ENCODE measurements around the gene ARL8B. TPM values are rescaled to one million over a fixed set of nuclear protein-coding genes. Genes with fewer than 3 reads are reported as not detected.
A peak's percentile ranks its signal among the peaks of the same experiment; 100 is the strongest.

The ARL8B gene
- total and polyA plus RNA-seq, 10 of the 15 experiments (the other 5 are each of a cell fraction or from before 2014, with no cell fraction given) = 22.0 to 80.6 (median 43.7) TPM

DNA sequence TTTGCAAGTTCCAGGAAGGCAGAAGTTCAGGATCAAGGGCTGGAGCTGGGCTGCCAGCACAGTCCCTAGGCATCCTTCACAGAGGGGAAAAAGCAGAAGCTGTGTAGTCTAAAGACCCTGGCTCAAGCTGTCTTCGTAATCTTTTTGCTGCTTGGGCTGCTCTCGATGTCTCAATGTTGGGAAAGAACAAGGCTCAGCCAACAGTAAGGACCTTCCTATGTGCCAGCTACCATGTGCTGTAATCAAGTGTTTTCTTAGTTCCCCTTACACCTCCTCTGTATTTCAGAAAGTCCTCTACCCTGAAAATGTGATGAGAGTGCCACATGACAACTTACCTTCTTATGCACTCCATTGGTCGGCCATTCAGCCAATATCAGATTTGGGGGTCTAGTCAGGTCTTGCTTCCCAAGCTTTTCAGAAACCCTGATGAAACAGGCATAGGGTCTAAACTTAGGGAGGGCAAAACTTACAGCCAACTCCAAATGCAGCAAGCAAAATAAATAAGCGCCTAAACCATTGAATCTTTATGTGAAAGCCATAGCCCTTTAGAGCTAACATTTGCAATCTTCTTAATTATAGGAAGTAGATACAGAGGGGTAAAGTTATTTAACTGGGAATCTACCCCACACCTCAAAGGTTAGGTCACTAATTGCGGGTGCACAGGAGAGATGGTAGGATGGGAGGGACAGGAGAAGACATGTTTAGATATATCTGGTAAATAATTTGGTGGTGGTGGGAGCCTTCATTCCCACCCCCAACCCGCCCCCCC lies 64.2 kb downstream of the ARL8B start (continued):
- TF ChIP-seq NFIC (IDR thresholded peaks at IDR 0.05; ENCODE audit: low read depth, low read length) = no peak
- TF ChIP-seq TCF12 (IDR thresholded peaks at IDR 0.05; ENCODE audit: low read depth, low read length) = no peak
- TF ChIP-seq, protein P1, sequence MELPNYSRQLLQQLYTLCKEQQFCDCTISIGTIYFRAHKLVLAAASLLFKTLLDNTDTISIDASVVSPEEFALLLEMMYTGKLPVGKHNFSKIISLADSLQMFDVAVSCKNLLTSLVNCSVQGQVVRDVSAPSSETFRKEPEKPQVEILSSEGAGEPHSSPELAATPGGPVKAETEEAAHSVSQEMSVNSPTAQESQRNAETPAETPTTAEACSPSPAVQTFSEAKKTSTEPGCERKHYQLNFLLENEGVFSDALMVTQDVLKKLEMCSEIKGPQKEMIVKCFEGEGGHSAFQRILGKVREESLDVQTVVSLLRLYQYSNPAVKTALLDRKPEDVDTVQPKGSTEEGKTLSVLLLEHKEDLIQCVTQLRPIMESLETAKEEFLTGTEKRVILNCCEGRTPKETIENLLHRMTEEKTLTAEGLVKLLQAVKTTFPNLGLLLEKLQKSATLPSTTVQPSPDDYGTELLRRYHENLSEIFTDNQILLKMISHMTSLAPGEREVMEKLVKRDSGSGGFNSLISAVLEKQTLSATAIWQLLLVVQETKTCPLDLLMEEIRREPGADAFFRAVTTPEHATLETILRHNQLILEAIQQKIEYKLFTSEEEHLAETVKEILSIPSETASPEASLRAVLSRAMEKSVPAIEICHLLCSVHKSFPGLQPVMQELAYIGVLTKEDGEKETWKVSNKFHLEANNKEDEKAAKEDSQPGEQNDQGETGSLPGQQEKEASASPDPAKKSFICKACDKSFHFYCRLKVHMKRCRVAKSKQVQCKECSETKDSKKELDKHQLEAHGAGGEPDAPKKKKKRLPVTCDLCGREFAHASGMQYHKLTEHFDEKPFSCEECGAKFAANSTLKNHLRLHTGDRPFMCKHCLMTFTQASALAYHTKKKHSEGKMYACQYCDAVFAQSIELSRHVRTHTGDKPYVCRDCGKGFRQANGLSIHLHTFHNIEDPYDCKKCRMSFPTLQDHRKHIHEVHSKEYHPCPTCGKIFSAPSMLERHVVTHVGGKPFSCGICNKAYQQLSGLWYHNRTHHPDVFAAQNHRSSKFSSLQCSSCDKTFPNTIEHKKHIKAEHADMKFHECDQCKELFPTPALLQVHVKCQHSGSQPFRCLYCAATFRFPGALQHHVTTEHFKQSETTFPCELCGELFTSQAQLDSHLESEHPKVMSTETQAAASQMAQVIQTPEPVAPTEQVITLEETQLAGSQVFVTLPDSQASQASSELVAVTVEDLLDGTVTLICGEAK (IDR thresholded peaks at IDR 0.05; ENCODE audit: borderline replicate concordance) = no peak
- TF ChIP-seq, protein P2, sequence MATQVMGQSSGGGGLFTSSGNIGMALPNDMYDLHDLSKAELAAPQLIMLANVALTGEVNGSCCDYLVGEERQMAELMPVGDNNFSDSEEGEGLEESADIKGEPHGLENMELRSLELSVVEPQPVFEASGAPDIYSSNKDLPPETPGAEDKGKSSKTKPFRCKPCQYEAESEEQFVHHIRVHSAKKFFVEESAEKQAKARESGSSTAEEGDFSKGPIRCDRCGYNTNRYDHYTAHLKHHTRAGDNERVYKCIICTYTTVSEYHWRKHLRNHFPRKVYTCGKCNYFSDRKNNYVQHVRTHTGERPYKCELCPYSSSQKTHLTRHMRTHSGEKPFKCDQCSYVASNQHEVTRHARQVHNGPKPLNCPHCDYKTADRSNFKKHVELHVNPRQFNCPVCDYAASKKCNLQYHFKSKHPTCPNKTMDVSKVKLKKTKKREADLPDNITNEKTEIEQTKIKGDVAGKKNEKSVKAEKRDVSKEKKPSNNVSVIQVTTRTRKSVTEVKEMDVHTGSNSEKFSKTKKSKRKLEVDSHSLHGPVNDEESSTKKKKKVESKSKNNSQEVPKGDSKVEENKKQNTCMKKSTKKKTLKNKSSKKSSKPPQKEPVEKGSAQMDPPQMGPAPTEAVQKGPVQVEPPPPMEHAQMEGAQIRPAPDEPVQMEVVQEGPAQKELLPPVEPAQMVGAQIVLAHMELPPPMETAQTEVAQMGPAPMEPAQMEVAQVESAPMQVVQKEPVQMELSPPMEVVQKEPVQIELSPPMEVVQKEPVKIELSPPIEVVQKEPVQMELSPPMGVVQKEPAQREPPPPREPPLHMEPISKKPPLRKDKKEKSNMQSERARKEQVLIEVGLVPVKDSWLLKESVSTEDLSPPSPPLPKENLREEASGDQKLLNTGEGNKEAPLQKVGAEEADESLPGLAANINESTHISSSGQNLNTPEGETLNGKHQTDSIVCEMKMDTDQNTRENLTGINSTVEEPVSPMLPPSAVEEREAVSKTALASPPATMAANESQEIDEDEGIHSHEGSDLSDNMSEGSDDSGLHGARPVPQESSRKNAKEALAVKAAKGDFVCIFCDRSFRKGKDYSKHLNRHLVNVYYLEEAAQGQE (IDR thresholded peaks at IDR 0.05; ENCODE audit: low read depth, low read length) = no peak
- TF ChIP-seq, protein P3, sequence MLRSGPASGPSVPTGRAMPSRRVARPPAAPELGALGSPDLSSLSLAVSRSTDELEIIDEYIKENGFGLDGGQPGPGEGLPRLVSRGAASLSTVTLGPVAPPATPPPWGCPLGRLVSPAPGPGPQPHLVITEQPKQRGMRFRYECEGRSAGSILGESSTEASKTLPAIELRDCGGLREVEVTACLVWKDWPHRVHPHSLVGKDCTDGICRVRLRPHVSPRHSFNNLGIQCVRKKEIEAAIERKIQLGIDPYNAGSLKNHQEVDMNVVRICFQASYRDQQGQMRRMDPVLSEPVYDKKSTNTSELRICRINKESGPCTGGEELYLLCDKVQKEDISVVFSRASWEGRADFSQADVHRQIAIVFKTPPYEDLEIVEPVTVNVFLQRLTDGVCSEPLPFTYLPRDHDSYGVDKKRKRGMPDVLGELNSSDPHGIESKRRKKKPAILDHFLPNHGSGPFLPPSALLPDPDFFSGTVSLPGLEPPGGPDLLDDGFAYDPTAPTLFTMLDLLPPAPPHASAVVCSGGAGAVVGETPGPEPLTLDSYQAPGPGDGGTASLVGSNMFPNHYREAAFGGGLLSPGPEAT (IDR thresholded peaks at IDR 0.05; ENCODE audit: low read depth) = peak; percentile 44; the same call in 1 of the 2 replicates
- TF ChIP-seq POLR2A (IDR thresholded peaks at IDR 0.05; ENCODE audit: low read depth, low read length) = peak; percentile 65
- peak in 1 of 2 experiments; percentile 18; a peak in 1 of 4 replicates for TF ChIP-seq IKZF2 (IDR thresholded peaks at IDR 0.05)
- 0 out of 2 replicates have a peak, but pooled peaks have one; percentile 7 for TF ChIP-seq IKZF1 (conservative IDR thresholded peaks at IDR 0.05)
- peak; percentile 55 for TF ChIP-seq NBN (IDR thresholded peaks at IDR 0.05)
- no peak for TF ChIP-seq SUPT20H (IDR thresholded peaks at IDR 0.05; ENCODE audit: borderline replicate concordance, control insufficient read depth, low read depth, low read length)
- no peak for TF ChIP-seq SRF (IDR thresholded peaks at IDR 0.05; ENCODE audit: low read depth in 2 of 2, low read length in 2 of 2)
- no peak for TF ChIP-seq RELA (IDR thresholded peaks at IDR 0.05; ENCODE audit: borderline replicate concordance, partially characterized antibody)
- no peak for TF ChIP-seq RCOR1 (conservative IDR thresholded peaks at IDR 0.05; ENCODE audit: low read depth, low read length)
- no peak for TF ChIP-seq STAT3 (IDR thresholded peaks at IDR 0.05; ENCODE audit: low read depth, low read length)
- TF ChIP-seq NFYB (IDR thresholded peaks at IDR 0.05; ENCODE audit: insufficient read depth, low read depth, low read length) = peak; percentile 68

All from GM12878 (cell line).